ENCODE measurements around the gene KRT6A.

- no peak for TF ChIP-seq CTCF (IDR thresholded peaks at IDR 0.05)
- TF ChIP-seq EP300 (IDR thresholded peaks at IDR 0.05): no peak
- no peak for TF ChIP-seq POLR2AphosphoS5 (IDR thresholded peaks at IDR 0.05)
- TF ChIP-seq POLR2A (IDR thresholded peaks at IDR 0.05): no peak
Observed at GRCh38 chr12:52445876-52446275, 47.2 kb downstream of the KRT6A start.
